WTC11 (cell line): ENCODE results near the gene FGF14.

ENCODE experiments used
- AFF4 ChIP-seq: sonication (generic); formaldehyde crosslinking; IDR thresholded peaks from 2 replicates; pipeline ENCODE4 v1.8.1; 2023; ENCODE audit warnings: mild to moderate bottlenecking, missing genetic modification reagents, borderline replicate concordance
- CREB1 ChIP-seq: sonication (generic); formaldehyde crosslinking; IDR thresholded peaks from 2 replicates; pipeline ENCODE4 v1.8.0; 2023; ENCODE audit warnings: mild to moderate bottlenecking, missing genetic modification reagents
- FOXJ3 ChIP-seq: sonication (generic); formaldehyde crosslinking; IDR thresholded peaks from 2 replicates; pipeline ENCODE4 v1.9.0; 2021; ENCODE audit warnings: missing genetic modification reagents, mild to moderate bottlenecking, borderline replicate concordance
- IRF2 ChIP-seq: sonication (generic); formaldehyde crosslinking; IDR thresholded peaks from 2 replicates; pipeline ENCODE4 v1.8.0; 2022; ENCODE audit warnings: low read depth, missing genetic modification reagents, borderline replicate concordance
- JUN ChIP-seq: sonication (generic); formaldehyde crosslinking; IDR thresholded peaks from 2 replicates; pipeline ENCODE4 v1.8.0; 2023; ENCODE audit warnings: mild to moderate bottlenecking, missing genetic modification reagents
- RELA ChIP-seq: sonication (generic); formaldehyde crosslinking; IDR thresholded peaks from 2 replicates; pipeline ENCODE4 v1.8.1; 2022; ENCODE audit warnings: missing genetic modification reagents, mild to moderate bottlenecking, borderline replicate concordance
- ZNF232 ChIP-seq: sonication (generic); formaldehyde crosslinking; IDR thresholded peaks from 2 replicates; pipeline ENCODE4 v1.8.0; 2022; ENCODE audit warnings: mild to moderate bottlenecking, missing genetic modification reagents
- ZNF512 ChIP-seq: sonication (generic); formaldehyde crosslinking; IDR thresholded peaks from 2 replicates; pipeline ENCODE4 v1.8.1; 2022; ENCODE audit warnings: missing genetic modification reagents, borderline replicate concordance
- TF ChIP-seq, protein P1 (sequence below): sonication (generic); formaldehyde crosslinking; IDR thresholded peaks from 2 replicates; pipeline ENCODE4 v1.8.0; 2022; ENCODE audit warnings: mild to moderate bottlenecking, missing genetic modification reagents
- TF ChIP-seq, protein P2 (sequence below): fragments of 200-600 bp; IDR thresholded peaks from 2 replicates; pipeline ENCODE4 v1.8.0; 2022; ENCODE audit warnings: antibody characterized with exemption
- TF ChIP-seq, protein P3 (sequence below): sonication (generic); formaldehyde crosslinking; IDR thresholded peaks from 2 replicates; pipeline ENCODE4 v1.8.1; 2023; ENCODE audit warnings: mild to moderate bottlenecking, missing genetic modification reagents, moderate library complexity
- TF ChIP-seq, protein P4 (sequence below): sonication (generic); formaldehyde crosslinking; IDR thresholded peaks from 2 replicates; pipeline ENCODE4 v1.8.1; 2023; ENCODE audit warnings: mild to moderate bottlenecking, missing genetic modification reagents, moderate library complexity
- TF ChIP-seq, protein P5 (sequence below): sonication (generic); formaldehyde crosslinking; IDR thresholded peaks from 2 replicates; pipeline ENCODE4 v1.8.0; 2023; ENCODE audit warnings: mild to moderate bottlenecking, missing genetic modification reagents

DNA sequence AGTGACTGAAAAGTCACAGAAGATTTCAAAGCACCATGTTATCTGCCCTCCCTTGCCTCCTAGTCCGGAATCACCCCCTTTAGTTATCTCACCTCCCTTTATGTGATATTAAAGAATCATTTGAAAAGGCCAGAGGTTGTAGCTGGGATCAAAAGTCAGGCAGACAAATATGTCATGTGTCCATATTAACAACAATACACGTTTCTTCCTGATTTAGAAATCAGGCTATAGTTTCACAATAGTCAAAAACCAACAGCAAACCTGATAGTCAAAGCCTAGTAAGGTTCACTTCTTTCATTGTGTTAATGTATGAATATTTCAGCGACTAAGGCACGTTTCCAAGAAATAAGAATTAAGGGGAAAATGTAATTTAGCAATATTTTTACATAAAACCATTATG lies 622.7 kb downstream of the FGF14 start:
- no peak for TF ChIP-seq IRF2 (CRISPR knock-in tag)
- TF ChIP-seq, protein P1, sequence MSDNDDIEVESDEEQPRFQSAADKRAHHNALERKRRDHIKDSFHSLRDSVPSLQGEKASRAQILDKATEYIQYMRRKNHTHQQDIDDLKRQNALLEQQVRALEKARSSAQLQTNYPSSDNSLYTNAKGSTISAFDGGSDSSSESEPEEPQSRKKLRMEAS (CRISPR knock-in tag), result no peak
- TF ChIP-seq, protein P2, sequence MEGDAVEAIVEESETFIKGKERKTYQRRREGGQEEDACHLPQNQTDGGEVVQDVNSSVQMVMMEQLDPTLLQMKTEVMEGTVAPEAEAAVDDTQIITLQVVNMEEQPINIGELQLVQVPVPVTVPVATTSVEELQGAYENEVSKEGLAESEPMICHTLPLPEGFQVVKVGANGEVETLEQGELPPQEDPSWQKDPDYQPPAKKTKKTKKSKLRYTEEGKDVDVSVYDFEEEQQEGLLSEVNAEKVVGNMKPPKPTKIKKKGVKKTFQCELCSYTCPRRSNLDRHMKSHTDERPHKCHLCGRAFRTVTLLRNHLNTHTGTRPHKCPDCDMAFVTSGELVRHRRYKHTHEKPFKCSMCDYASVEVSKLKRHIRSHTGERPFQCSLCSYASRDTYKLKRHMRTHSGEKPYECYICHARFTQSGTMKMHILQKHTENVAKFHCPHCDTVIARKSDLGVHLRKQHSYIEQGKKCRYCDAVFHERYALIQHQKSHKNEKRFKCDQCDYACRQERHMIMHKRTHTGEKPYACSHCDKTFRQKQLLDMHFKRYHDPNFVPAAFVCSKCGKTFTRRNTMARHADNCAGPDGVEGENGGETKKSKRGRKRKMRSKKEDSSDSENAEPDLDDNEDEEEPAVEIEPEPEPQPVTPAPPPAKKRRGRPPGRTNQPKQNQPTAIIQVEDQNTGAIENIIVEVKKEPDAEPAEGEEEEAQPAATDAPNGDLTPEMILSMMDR, result no peak
- TF ChIP-seq RELA (CRISPR knock-in tag), result no peak
- no peak for TF ChIP-seq JUN (CRISPR knock-in tag)
- TF ChIP-seq FOXJ3 (CRISPR knock-in tag), result no peak
- TF ChIP-seq, protein P3, sequence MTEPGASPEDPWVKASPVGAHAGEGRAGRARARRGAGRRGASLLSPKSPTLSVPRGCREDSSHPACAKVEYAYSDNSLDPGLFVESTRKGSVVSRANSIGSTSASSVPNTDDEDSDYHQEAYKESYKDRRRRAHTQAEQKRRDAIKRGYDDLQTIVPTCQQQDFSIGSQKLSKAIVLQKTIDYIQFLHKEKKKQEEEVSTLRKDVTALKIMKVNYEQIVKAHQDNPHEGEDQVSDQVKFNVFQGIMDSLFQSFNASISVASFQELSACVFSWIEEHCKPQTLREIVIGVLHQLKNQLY (CRISPR knock-in tag), result no peak
- no peak for TF ChIP-seq CREB1 (CRISPR knock-in tag)
- TF ChIP-seq, protein P4, sequence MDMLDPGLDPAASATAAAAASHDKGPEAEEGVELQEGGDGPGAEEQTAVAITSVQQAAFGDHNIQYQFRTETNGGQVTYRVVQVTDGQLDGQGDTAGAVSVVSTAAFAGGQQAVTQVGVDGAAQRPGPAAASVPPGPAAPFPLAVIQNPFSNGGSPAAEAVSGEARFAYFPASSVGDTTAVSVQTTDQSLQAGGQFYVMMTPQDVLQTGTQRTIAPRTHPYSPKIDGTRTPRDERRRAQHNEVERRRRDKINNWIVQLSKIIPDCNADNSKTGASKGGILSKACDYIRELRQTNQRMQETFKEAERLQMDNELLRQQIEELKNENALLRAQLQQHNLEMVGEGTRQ, result no peak
- TF ChIP-seq AFF4, result no peak
- TF ChIP-seq ZNF512 (CRISPR knock-in tag), result no peak
- TF ChIP-seq, protein P5, sequence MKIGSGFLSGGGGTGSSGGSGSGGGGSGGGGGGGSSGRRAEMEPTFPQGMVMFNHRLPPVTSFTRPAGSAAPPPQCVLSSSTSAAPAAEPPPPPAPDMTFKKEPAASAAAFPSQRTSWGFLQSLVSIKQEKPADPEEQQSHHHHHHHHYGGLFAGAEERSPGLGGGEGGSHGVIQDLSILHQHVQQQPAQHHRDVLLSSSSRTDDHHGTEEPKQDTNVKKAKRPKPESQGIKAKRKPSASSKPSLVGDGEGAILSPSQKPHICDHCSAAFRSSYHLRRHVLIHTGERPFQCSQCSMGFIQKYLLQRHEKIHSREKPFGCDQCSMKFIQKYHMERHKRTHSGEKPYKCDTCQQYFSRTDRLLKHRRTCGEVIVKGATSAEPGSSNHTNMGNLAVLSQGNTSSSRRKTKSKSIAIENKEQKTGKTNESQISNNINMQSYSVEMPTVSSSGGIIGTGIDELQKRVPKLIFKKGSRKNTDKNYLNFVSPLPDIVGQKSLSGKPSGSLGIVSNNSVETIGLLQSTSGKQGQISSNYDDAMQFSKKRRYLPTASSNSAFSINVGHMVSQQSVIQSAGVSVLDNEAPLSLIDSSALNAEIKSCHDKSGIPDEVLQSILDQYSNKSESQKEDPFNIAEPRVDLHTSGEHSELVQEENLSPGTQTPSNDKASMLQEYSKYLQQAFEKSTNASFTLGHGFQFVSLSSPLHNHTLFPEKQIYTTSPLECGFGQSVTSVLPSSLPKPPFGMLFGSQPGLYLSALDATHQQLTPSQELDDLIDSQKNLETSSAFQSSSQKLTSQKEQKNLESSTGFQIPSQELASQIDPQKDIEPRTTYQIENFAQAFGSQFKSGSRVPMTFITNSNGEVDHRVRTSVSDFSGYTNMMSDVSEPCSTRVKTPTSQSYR, result no peak
- no peak for TF ChIP-seq ZNF232 (CRISPR knock-in tag)
